Neural crest cell (in vitro differentiated cells): Measurements from ENCODE around the gene CAPNS1. TPM values are rescaled to one million over a fixed set of nuclear protein-coding genes. Genes with fewer than 3 reads are reported as not detected.

Source experiments
- DNase-seq: peaks from one replicate; pipeline ENCODE4 v3.0.0; 2021; ENCODE audit warnings: low read depth, mixed read lengths, low spot score
- H3K27ac Mint-ChIP-seq: one replicate; pipeline ENCODE4 v1.8.0; 2021; ENCODE audit warnings: mild to moderate bottlenecking, mixed read lengths; ENCODE audit not compliant: unreplicated experiment
- H3K27me3 Mint-ChIP-seq: 2 replicates; pipeline ENCODE4 v1.8.0; 2021; ENCODE audit warnings: low read depth, mild to moderate bottlenecking, mixed read lengths
- H3K36me3 Mint-ChIP-seq: 2 replicates; pipeline ENCODE4 v1.8.0; 2021; ENCODE audit warnings: low read depth, mild to moderate bottlenecking, mixed read lengths
- H3K4me1 Mint-ChIP-seq: 2 replicates; pipeline ENCODE4 v1.8.0; 2021; ENCODE audit warnings: mixed read lengths
- H3K4me3 Mint-ChIP-seq: one replicate; pipeline ENCODE4 v1.8.0; 2021; ENCODE audit warnings: mild to moderate bottlenecking, mixed read lengths
- H3K9me3 Mint-ChIP-seq: 2 replicates; pipeline ENCODE4 v1.8.0; 2021; ENCODE audit warnings: mixed read lengths
- total RNA-seq: library from RNA; stranded (reverse); gene quantifications from 2 replicates; pipeline ENCODE4 v1.2.1, GENCODE V29; 2021
- TF ChIP-seq, protein P1 (sequence below): fragments of 200-600 bp; sonication (generic); conservative IDR thresholded peaks from 2 replicates; pipeline ENCODE4 v1.5.0; 2021; ENCODE audit warnings: antibody characterized with exemption, mild to moderate bottlenecking

Gene CAPNS1
- total RNA-seq, 1 donor from 2014 or later = 321 TPM

GRCh38 chr19:36097036-36097435 is 42.8 kb upstream of the CAPNS1 start:
- no peaks in the 10 kb centered on the region for H3K9me3 Mint-ChIP-seq
- H3K36me3 Mint-ChIP-seq = peaks cover 10% of the 10 kb centered on the region
- TF ChIP-seq, protein P1, sequence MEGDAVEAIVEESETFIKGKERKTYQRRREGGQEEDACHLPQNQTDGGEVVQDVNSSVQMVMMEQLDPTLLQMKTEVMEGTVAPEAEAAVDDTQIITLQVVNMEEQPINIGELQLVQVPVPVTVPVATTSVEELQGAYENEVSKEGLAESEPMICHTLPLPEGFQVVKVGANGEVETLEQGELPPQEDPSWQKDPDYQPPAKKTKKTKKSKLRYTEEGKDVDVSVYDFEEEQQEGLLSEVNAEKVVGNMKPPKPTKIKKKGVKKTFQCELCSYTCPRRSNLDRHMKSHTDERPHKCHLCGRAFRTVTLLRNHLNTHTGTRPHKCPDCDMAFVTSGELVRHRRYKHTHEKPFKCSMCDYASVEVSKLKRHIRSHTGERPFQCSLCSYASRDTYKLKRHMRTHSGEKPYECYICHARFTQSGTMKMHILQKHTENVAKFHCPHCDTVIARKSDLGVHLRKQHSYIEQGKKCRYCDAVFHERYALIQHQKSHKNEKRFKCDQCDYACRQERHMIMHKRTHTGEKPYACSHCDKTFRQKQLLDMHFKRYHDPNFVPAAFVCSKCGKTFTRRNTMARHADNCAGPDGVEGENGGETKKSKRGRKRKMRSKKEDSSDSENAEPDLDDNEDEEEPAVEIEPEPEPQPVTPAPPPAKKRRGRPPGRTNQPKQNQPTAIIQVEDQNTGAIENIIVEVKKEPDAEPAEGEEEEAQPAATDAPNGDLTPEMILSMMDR = no peak
- H3K27ac Mint-ChIP-seq = peak overlapping the region; percentile 98
- H3K4me1 Mint-ChIP-seq = peaks cover 10% of the 10 kb centered on the region
- no peaks in the 10 kb centered on the region for H3K27me3 Mint-ChIP-seq
- H3K4me3 Mint-ChIP-seq = peak overlapping the region; percentile 11
- DNase-seq = no peak

DNA sequence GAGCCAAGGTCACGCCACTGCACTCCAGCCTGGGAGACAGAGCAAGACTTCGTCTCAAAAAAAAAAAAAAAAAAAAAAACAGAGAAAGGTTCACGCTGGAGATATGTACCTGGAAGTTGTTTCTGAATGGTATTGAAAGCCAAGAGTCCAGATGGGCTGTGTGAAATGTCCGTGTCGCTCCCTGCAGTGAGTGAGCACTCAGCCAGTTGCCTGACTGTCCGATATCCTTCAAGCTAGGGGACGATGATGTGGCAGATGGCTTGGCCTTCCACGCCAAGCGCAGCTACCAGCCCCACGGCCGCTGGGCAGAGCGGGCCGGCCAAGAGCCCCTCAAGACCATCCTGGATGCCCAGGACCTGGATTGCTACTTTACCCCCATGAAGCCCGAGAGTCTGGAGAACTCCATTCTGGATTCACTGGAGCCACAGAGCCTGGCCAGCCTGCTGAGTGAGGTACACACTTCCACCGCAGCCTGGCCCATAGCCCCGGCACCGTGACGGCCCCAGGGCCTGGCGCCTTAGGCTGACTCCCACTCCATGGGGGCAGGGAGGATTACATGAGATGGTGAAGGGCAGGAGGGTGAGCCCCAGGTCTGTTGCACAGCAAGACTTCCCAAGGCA is 40.6 kb upstream of the CAPNS1 start:
- no peaks in the 10 kb centered on the region for H3K27me3 Mint-ChIP-seq
- no peak for DNase-seq
- peaks cover 10% of the 10 kb centered on the region for H3K4me1 Mint-ChIP-seq
- H3K36me3 Mint-ChIP-seq = peaks cover 8% of the 10 kb centered on the region
- H3K9me3 Mint-ChIP-seq = no peaks in the 10 kb centered on the region
- no peak overlapping the region for H3K4me3 Mint-ChIP-seq
- no peak overlapping the region for H3K27ac Mint-ChIP-seq
- TF ChIP-seq, protein P1 = no peak

DNA sequence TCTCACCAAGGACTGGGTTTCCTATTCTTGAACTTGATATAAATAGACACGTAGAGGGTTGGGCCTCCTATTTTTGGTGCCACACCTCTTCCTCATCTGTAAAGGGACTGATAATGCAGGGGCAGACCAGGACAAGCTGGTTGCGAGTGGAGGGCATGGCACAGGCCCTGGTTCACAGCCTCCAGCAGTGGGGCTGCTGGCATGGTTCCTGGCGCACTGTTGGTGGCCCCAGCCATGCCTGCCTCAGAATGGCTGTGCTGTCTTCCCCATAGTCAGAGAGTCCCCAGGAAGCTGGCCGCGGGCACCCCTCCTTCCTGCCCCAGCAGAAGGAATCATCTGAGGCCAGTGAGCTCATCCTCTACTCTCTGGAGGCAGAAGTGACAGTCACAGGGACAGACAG is 39.4 kb upstream of the CAPNS1 start:
- TF ChIP-seq, protein P1 = no peak
- no peak for DNase-seq
- Mint-ChIP-seq H3K27me3 (no peaks in the 10 kb centered on the region), H3K9me3 (no peaks in the 10 kb centered on the region), H3K36me3 (peaks cover 8% of the 10 kb centered on the region), H3K4me3 (no peak overlapping the region), H3K4me1 (peaks cover 10% of the 10 kb centered on the region), H3K27ac (no peak overlapping the region)

DNA sequence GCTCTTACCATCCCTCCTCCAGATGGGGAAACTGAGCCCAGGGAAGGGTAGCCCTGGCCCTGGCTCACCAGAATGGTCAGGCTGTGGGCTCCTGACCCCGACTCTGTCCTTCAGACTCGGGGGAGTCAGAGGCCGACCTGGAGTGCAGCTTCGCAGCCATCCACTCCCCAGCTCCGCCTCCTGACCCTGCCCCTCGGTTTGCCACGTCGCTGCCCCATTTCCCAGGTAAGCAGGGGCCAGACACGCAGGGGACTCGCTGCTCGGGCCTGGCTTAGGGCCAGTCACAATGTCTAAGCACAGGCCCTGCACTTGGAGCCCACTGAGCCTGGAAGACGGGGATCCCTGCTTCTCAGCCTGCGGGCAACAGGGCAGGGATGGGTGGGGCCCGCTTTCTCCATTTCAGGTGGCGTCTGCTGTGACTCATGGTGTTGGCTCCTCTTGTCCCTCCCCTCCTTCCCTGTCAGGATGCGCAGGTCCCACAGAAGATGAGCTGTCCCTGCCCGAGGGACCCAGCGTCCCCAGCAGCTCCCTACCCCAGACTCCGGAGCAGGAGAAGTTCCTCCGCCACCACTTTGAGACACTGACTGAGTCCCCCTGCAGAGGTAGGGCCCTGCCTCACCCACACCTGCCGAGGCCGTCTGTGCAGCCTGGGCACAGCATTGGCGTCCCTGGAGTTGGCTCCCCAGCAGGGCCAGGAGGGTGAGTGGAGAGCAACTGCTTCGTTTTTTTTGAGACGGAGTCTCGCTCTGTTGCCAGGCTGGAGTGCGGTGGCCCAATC is 38.1 kb upstream of the CAPNS1 start:
- H3K4me3 Mint-ChIP-seq = no peak overlapping the region
- no peak overlapping the region for H3K27ac Mint-ChIP-seq
- no peaks in the 10 kb centered on the region for H3K27me3 Mint-ChIP-seq
- peaks cover 6% of the 10 kb centered on the region for H3K36me3 Mint-ChIP-seq
- no peaks in the 10 kb centered on the region for H3K9me3 Mint-ChIP-seq
- no peak for DNase-seq
- TF ChIP-seq, protein P1 = no peak
- H3K4me1 Mint-ChIP-seq = peaks cover 7% of the 10 kb centered on the region

DNA sequence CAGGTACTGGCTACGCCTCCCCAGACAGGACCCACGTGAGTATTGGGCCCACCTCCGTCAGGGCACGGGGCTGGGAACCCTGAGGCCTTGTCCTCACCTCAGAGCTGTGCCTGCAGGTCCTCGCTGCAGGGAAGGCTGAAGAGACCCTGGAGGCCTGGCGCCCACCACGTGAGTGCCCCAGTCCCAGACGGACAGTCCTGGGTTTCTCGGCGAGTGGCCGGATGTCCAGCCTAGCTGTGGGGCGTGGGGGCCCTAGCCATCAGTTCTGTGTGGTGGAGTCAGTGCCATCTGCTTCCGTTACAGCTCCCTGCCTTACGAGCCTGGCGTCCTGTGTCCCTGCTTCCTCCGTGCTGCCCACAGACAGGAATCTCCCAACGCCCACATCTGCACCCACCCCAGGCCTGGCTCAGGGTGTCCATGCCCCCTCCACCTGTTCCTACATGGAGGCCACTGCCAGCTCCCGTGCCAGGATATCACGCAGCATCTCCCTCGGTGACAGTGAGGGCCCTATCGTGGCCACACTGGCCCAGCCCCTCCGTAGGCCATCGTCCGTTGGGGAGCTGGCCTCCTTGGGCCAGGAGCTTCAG is 36.7 kb upstream of the CAPNS1 start:
- Mint-ChIP-seq H3K4me3 (no peak overlapping the region), H3K27ac (no peak overlapping the region), H3K9me3 (no peaks in the 10 kb centered on the region), H3K4me1 (no peaks in the 10 kb centered on the region), H3K36me3 (peaks cover 3% of the 10 kb centered on the region), H3K27me3 (no peaks in the 10 kb centered on the region)
- no peak for DNase-seq
- TF ChIP-seq, protein P1 = no peak
